Mesothelial cell of epicardium (in vitro differentiated cells): ENCODE results near the gene HAUS5. TPM values are rescaled to one million over a fixed set of nuclear protein-coding genes. Genes with fewer than 3 reads are reported as not detected.

Experiments used
- DNase-seq, 2 experiments: peaks; one replicate each; pipeline ENCODE4 v3.0.0; 2021; ENCODE audit warnings: low spot score in 2 of 2; ENCODE audit not compliant: unreplicated experiment in 2 of 2
- H3K27ac Mint-ChIP-seq: 2 replicates; pipeline ENCODE4 v1.8.0; 2021; ENCODE audit warnings: mixed read lengths
- H3K27me3 Mint-ChIP-seq: 2 replicates; pipeline ENCODE4 v1.8.0; 2021; ENCODE audit warnings: low read depth, mixed read lengths
- H3K36me3 Mint-ChIP-seq: 2 replicates; pipeline ENCODE4 v1.8.0; 2021; ENCODE audit warnings: mixed read lengths
- H3K4me1 Mint-ChIP-seq: 2 replicates; pipeline ENCODE4 v1.8.0; 2021; ENCODE audit warnings: mixed read lengths
- H3K4me3 Mint-ChIP-seq: 2 replicates; pipeline ENCODE4 v1.8.0; 2021; ENCODE audit warnings: mild to moderate bottlenecking, moderate library complexity, mixed read lengths
- H3K9me3 Mint-ChIP-seq: 2 replicates; pipeline ENCODE4 v1.8.0; 2021; ENCODE audit warnings: mixed read lengths
- CTCF ChIP-seq: fragments of 200-600 bp; sonication (generic); IDR thresholded peaks from one replicate; pipeline ENCODE4 v1.5.0; 2021; ENCODE audit warnings: antibody characterized with exemption; ENCODE audit not compliant: unreplicated experiment
- total RNA-seq: library from RNA; stranded (reverse); gene quantifications from 3 replicates; pipeline ENCODE4 v1.2.1, GENCODE V29; 2021

HAUS5 gene
- total RNA-seq, 1 donor from 2014 or later = 28.7 TPM

DNA sequence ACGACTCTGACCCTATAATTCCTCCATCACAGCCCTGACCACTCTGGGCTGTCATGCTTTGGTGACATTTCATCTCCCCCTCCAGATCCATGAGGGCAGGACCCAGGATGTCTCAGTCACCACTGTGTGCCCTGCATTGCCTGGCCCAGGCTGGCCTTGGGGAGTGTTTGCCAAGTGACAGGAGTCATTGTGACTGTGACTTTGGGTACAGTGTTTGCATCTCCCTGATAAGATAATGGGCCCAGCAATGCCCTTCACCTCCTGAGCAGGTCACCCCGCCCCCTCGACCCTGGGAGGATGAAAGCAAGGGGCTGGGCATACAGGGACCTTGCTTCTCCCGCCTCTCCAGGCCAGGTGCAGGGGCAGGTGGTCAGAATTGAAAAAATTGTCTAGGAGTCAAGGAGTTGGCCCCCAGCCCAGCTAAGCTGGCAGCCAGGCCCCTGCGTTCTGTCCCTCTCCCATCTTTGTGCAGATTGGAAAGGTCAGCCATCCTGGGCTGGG is 43.2 kb upstream of the HAUS5 start:
- Mint-ChIP-seq H3K4me3 (no peak overlapping the region), H3K27me3 (peaks cover 57% of the 10 kb centered on the region), H3K36me3 (no peaks in the 10 kb centered on the region), H3K4me1 (no peaks in the 10 kb centered on the region), H3K27ac (no peak overlapping the region), H3K9me3 (no peaks in the 10 kb centered on the region)
- no peak for DNase-seq
- no peak for TF ChIP-seq CTCF

GRCh38 chr19:35571406-35571965 is 41.0 kb upstream of the HAUS5 start:
- H3K4me3 Mint-ChIP-seq = no peak overlapping the region
- no peaks in the 10 kb centered on the region for H3K36me3 Mint-ChIP-seq
- peaks cover 19% of the 10 kb centered on the region for H3K9me3 Mint-ChIP-seq
- TF ChIP-seq CTCF = no peak
- H3K27ac Mint-ChIP-seq = no peak overlapping the region
- H3K27me3 Mint-ChIP-seq = peaks cover 45% of the 10 kb centered on the region
- no peaks in the 10 kb centered on the region for H3K4me1 Mint-ChIP-seq
- no peak for DNase-seq

- H3K4me3 Mint-ChIP-seq = no peak overlapping the region
- TF ChIP-seq CTCF = no peak
- no peaks in the 10 kb centered on the region for H3K4me1 Mint-ChIP-seq
- H3K9me3 Mint-ChIP-seq = peaks cover 26% of the 10 kb centered on the region
- H3K27ac Mint-ChIP-seq = no peak overlapping the region
- DNase-seq = no peak
- H3K36me3 Mint-ChIP-seq = no peaks in the 10 kb centered on the region
- peaks cover 10% of the 10 kb centered on the region for H3K27me3 Mint-ChIP-seq
Measured at GRCh38 chr19:35577918-35578317, 34.6 kb upstream of the HAUS5 start.

DNA sequence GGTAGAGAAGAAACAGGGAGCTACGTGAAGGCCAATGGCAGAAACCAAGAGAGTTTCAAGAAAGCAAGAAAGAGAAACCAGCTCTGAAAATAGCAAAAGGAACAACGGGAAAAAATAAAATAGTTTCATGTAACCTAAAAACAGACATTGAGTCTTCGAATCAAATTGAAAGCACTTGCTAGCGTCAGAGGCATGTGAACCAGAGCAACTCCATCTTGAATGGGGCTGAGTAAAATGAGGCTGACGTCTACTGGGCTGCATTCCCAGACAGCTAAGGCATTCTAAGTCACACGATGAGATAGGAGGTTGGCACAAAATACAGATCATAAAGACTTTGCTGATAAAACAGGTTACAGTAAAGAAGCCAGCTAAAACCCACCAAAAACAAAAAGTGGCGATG is 33.8 kb upstream of the HAUS5 start:
- TF ChIP-seq CTCF = no peak
- Mint-ChIP-seq H3K36me3 (no peaks in the 10 kb centered on the region), H3K27me3 (peaks cover 3% of the 10 kb centered on the region), H3K4me3 (no peak overlapping the region), H3K9me3 (peaks cover 26% of the 10 kb centered on the region), H3K4me1 (no peaks in the 10 kb centered on the region), H3K27ac (no peak overlapping the region)
- DNase-seq = no peak

DNA sequence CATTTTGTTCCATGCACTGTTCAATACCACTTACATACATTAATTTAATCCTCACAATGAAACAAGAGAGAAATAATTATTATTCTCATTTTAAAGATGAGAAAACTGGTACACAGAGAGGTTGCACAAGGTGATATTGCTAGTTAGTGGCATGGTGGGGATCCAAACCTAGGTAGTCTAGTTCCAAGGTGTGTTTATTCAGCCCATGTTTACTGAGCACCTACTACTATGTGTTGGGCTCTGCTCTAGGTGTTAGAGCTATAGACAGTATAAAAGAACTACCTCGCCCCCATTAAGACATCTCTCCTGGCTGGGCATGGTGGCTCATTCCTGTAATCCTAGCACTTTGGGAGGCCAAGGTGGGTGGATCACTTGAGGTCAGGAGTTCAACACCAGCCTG is 29.8 kb upstream of the HAUS5 start:
- Mint-ChIP-seq H3K9me3 (no peaks in the 10 kb centered on the region), H3K4me1 (no peaks in the 10 kb centered on the region), H3K27me3 (peaks cover 29% of the 10 kb centered on the region), H3K36me3 (no peaks in the 10 kb centered on the region), H3K4me3 (no peak overlapping the region), H3K27ac (no peak overlapping the region)
- no peak for DNase-seq
- no peak for TF ChIP-seq CTCF

GRCh38 chr19:35585848-35586247 is 26.7 kb upstream of the HAUS5 start, which contains the start of gene PMIS2:
Gene PMIS2 (plus strand): TSS chr19:35586173. CDS start chr19:35586260, 87 bp downstream.
- peaks cover 42% of the 10 kb centered on the region for H3K27me3 Mint-ChIP-seq
- H3K4me3 Mint-ChIP-seq = no peak within 1 kb of the TSS
- TF ChIP-seq CTCF = no peak
- no peaks in the 10 kb centered on the region for H3K36me3 Mint-ChIP-seq
- no peak for DNase-seq
- H3K9me3 Mint-ChIP-seq = no peaks in the 10 kb centered on the region
- H3K4me1 Mint-ChIP-seq = no peaks in the 10 kb centered on the region
- H3K27ac Mint-ChIP-seq = no peak within 1 kb of the TSS
